NCI-H748 (cell line): Measurements from ENCODE around the gene ELL2.
"Not testable (repeated sequence)": the region's sequence is repeated elsewhere in the genome, so short reads cannot be mapped to it uniquely, and the experiment has no call there.

Source experiments
- DNase-seq: peaks from one replicate; lab custom pipeline; 2025; ENCODE audit not compliant: unreplicated experiment; lab: John Stamatoyannopoulos, UW

Gene ELL2

GRCh38 chr5:95862671-95863382 lies 98.8 kb downstream of the ELL2 start:
- DNase-seq: no peak

GRCh38 chr5:95861864-95862561 lies 99.6 kb downstream of the ELL2 start:
- DNase-seq: no peak

DNA sequence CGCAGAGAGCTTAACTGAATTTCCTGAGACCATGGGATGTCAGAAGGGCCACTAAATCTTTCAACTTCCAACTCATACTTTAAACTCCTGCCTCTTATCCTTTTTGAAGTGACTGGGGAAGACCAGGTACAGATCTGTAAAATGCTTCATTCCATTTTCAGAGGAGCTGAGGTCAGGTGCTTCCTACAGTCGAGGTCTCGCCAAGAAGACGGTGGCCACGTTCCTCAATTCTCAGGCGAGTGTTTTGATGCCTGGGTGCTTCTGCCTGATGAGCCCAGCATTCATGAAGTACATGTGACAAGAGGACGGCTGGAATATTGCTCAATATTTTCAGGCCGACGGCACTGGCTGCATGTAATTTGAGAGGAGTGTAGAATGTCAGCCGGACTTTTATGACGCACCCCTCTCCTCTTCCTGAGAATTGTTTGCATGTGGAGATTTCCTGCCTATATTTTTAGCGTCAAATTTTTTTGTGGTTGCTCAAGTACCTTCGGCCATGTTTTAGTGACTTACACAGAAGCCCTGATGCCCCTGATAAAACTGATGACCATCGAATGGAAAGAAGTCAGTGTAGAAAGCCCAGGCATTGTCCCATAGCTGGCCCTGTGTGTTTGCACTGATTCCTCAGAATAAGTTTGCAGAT lies 100.3 kb downstream of the ELL2 start:
- DNase-seq: peak; percentile 80

DNA sequence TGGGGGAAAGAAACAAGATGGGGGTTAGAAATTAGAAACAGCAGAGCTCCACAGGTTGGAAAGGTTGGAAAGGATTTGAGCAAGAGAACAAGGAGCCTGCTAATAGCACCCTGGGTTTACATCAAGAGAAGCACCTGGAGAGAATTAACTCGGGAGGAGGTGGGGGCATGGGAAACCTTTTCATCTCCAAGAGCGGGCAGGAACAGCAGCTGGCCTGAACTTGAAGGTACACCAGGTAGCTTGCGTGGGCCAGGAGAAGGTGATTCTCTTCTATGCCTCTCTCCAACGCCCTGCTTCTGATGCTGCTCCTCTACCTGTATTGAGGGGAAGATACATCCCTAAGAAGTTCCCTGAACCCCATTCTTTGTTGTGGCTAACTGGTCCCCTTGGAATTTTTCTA lies 102.0 kb downstream of the ELL2 start:
- DNase-seq: no peak

- peak; percentile 94 for DNase-seq
Observed at GRCh38 chr5:95858661-95859595, 102.7 kb downstream of the ELL2 start.

DNA sequence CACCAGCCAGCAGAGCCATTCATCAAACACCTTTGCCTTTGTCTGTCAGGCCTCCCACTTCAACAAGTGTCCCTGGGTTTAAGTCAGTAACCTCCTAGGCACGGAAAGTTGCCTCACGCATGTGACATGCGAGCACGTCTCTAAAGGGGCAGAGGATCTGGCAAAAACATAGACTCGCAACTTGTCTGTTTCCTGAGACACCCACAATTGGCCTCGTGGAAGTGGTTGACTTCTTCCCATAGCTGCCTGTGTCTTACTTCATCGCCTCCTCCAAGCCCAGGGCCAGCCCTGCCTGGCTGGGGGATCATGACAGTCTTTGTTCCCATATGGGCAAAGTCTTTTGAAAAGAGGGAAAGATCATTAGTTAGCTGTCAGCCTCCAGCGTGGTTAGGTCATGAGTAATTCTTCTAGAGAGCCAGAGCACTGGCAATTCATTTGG lies 103.6 kb downstream of the ELL2 start:
- no peak for DNase-seq

DNA sequence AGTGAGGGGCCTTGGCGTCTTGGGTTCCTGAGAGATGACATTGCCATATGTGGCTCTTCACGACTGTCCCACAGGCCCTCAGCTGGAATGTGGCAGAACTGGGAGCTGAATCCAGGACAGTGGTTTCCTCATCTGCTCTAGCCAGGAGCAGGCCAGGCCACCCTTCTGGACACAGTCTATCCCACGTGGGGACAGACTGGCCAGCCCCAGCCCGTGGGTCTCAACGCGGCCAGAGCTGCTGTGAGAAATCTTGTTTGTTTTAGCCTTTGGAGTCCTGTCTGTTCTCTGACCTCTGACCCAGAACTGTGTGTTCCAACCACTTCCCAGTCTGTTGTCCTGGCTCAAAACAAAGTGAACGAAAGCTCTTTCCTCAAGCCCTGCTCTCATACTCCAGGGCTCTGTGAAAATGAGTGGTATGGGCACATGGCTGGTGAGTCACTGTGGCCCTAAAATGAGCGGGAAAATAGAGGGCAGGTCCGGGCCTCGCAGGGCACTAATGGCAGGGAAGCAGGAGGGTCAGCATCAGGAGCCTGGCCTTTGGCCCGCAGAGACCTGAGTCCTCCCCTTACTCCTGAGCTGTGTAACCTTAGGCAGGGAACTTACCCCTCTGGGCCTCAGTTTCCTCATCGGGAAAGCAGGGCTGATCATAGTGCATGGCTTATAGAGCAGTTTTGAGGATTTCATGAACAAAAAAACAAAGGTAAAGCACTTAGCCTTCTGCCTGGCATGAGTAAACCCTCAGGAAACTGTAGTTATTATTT lies 104.3 kb downstream of the ELL2 start:
- DNase-seq: no peak

GRCh38 chr5:95856501-95856981 lies 105.1 kb downstream of the ELL2 start:
- DNase-seq: no peak

DNA sequence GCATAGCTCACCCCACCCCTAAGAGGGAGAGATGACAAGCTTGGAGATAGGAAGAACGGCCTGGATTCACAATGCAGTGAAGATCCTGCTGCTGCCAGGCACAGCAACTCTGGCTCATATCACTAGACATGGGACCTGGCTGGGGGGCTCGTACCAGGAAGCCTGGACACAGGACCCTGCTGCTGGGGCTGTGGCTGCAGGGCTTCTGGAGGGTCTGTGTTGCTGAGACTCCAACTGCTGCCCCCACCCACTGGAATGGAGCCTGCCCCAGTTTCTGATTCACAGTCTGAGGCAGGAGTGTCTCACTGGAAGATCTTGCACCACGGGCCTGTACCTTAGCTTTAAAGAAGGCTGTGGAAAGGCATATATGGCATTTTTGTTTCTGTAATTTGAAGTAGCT lies 108.2 kb downstream of the ELL2 start:
- no peak for DNase-seq

GRCh38 chr5:95852567-95852966 lies 109.1 kb downstream of the ELL2 start:
- DNase-seq: no peak

GRCh38 chr5:95851141-95851540 lies 110.5 kb downstream of the ELL2 start:
- DNase-seq: not testable (repeated sequence)

DNA sequence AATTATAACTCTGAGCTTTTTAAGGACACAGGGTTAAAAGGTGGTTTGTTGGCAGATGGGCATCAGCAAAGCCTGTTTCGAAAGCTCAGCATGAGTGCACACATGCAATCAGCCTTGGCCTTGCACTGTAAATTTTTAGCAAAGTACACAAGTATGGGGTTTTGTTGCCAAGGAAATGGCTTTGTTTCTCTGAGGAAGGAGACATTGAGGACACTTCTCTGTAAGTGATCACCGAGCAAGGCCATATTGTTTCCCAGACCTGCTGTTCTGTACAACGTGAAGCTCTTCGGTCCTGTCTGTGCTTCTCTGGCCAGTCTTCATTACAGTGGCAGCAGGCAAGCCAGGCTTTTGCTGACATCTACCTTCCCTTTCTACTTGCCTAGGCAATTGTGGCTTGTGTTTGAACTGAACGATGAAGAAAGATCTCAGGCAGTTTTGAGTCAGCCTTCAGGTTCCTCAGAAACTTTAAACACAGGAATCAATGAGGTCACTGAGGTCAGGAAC lies 111.2 kb downstream of the ELL2 start:
- no peak for DNase-seq

DNA sequence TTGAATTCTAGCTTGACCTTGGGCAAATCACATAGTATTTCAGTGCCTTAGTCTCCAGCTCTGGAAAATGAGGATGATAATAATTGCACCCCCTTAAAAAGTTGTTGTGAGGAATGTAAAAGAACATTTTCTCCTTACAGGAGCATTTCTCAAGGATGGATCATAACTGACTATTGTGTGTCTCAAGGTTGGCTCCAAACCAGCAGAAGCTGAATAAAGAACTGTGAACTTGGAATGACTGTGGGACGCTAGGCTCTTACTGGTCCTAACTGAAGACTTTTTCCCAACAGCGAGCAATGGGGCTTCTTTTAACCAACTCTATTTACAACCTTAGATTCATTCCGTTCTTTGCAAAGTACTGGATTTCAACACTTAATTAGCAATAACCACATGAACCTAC lies 113.0 kb downstream of the ELL2 start:
- no peak for DNase-seq

- DNase-seq: no peak
Observed at GRCh38 chr5:95847261-95847592, 114.4 kb downstream of the ELL2 start.

- DNase-seq: peak; percentile 70
Observed at GRCh38 chr5:95846554-95847260, 114.9 kb downstream of the ELL2 start.

- no peak for DNase-seq
Observed at GRCh38 chr5:95845391-95845790, 116.3 kb downstream of the ELL2 start.

GRCh38 chr5:95843733-95844223 lies 117.9 kb downstream of the ELL2 start:
- DNase-seq: no peak

DNA sequence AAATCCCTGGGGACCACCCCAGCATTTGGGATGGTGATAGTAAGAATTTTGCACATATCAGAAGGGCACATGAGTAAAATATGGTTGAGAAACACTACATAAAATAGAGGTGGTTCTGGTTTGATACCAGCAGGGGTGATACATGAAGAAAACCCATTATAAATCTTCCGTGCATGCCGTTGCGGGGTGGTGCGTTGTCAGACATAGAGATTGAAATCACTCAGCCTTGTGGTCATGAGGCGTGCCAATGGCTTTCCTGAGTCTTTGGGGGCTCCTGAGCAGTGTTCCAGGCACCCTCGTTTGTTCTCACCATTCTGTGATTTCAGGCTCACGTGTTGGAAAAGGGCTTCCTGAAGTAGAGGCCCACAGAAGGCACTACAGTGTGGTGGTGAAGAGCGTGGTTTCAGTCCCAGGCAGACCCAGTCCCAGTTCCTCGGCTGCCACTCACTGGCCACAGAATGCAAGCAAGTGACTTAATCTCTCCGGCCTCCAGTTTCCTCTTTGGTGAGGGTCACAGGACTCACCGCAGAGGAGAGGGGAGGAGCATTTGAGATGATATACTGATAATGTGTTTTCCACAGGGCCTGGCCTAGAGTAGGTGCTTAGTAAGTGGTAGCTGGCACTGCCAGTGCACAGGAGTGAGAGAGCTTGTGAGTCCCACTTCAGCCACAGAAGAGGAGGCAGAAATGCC lies 118.7 kb downstream of the ELL2 start:
- DNase-seq: no peak
